ENCODE measurements around the gene TTC29.
"Not testable (repeated sequence)": the region's sequence is repeated elsewhere in the genome, so short reads cannot be mapped to it uniquely, and the experiment has no call there.

TTC29 gene

GRCh38 chr4:146674829-146675570 is 270.7 kb downstream of the TTC29 start:
- no peak for DNase-seq

- not testable (repeated sequence) for DNase-seq
Measured at GRCh38 chr4:146663968-146664311, 281.7 kb downstream of the TTC29 start.

- no peak for DNase-seq
Measured at GRCh38 chr4:146661367-146661766, 284.3 kb downstream of the TTC29 start.
